GM10847 (cell line): ENCODE data around the gene FRMD3.

ENCODE experiments used
- POLR2A ChIP-seq: IDR thresholded peaks from 2 replicates; pipeline ENCODE4 v1.6.1; 2011; ENCODE audit not compliant: insufficient read length; ENCODE audit errors: extremely low read depth

FRMD3 gene

DNA sequence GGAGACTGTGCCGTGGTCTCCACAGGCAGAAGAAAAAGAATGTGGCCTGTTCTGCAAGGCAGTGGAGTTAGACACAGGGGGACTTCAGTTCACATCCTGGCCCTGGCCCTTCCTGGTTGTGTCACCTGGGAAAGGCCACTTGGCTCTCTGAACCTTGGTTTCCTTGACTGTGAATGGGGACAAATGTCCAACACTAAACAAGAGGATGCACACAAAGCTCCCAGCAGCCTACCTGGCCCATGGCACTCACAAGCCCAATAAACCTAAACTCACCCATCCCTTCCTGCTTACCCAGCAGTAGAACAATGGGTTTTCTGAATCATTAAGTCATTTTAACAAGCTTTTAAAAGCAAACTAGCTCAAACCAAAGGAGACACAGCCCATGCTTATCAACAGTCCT lies 103.9 kb downstream of the FRMD3 start:
- TF ChIP-seq POLR2A = no peak

- TF ChIP-seq POLR2A = no peak
These were observed 104.4 kb downstream of the FRMD3 start for GRCh38 chr9:83433846-83434245.

DNA sequence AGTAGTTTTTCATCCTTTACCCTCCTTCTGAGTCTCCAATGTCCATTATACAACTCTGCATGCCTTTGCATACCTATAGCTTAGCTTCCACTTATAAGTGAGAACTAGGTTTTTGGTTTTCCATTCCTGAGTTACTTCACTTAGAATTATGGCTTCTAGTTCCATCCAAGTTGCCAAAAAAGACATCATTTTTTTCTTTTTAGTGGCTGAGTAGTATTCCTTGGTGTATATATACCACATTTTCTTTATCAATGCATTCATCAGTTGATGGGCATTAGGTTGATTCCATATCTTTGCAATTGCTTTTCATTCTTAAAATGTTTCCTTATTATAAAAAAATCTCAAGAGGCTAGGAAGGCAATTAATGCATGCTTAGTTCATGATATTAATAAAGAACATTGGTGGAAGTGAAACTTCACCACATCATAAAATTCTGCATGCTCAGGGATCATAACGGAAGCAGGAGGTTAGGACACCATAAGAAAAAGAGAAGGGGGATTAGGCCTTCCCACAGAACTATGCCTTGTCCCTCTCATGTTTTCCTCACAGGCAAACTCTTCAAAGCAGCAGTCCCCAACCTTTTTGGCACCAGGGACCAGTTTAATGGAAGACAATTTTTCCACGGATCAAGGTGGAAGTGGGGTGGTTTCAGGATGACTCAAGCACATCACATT lies 105.2 kb downstream of the FRMD3 start:
- no peak for TF ChIP-seq POLR2A

GRCh38 chr9:83432104-83432627 lies 106.0 kb downstream of the FRMD3 start:
- no peak for TF ChIP-seq POLR2A

DNA sequence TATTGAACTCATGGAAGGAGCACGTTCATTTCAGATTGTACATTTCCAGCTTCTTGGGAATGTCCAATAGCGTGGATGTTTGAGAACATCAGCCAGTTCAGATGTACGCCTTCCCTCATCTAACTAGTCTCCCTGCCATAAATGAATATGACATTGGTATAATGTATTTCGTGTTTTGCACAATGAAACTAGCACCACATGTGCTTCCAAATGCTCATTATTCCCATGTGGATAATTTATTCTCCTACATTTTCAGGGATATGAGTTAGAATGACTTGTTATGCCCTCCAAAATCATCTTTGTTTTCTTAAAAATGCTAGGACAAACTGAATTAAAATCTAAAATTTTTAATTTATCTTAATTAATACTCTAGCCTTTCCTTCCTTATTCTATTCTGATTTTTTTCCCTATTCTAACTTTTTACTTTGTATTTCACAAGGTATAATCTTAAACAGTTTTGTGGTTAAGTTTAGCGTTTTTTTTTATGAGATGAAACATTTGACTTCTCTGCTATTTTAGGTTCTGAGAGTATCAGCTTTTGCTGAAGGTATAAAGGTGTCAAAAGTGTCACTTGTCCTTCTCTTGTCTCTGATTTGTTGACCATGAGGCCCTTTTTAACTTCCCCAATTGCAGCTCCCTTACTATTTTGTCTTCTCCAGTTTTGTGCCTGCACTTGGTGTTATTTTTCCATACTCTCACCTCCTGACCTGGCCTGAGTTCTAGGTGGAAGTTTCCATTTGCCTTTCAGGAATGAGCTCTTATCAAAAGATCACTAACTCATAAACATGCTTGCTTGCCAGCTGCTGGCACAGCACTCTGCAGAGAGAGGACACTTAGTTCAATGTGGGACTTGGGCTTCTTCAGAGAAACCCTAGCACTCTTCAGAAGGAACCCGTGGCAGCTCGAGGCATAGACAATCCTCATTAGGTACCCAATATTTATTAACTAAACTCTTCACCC lies 106.8 kb downstream of the FRMD3 start:
- no peak for TF ChIP-seq POLR2A

DNA sequence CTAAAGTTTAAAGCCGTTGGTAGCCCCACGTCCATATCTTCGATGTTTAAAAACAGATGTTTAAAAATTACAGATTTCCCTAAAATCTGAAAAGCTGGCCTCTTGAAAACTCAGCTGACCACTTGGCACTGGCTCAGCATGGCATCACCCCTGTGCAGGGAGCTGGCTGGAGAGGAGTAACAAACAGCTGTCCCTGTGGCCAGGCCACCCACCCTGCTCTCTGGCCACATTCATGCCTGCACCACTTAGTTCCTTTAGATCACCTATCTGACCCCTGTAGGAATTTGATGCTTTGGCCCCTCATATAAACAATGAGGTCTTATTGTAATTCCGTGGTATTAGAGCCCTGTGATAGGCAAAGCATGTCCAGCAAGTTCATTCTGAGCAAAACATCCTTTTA lies 107.5 kb downstream of the FRMD3 start:
- TF ChIP-seq POLR2A = no peak

GRCh38 chr9:83429229-83429628 lies 109.0 kb downstream of the FRMD3 start:
- no peak for TF ChIP-seq POLR2A

DNA sequence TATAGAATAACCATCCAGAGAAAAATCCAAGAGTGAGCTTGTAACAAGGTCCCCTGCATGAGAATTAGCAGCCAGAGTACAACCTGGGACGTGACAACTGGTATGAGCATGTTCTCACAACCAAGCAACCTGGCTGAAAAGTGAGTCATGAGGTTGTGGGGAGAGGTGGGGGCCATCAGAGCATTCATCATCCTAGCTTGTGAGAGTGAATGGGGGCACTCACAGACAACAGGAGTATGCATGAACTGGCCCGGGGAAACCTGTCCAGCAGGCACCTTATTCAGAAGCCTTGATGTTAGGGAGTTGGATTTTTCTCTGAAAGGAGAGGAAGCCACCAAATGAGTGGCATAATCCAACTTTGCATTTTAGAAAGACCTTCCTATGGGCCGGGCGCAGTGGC lies 113.0 kb downstream of the FRMD3 start:
- no peak for TF ChIP-seq POLR2A

GRCh38 chr9:83424831-83425230 lies 113.4 kb downstream of the FRMD3 start:
- no peak for TF ChIP-seq POLR2A

DNA sequence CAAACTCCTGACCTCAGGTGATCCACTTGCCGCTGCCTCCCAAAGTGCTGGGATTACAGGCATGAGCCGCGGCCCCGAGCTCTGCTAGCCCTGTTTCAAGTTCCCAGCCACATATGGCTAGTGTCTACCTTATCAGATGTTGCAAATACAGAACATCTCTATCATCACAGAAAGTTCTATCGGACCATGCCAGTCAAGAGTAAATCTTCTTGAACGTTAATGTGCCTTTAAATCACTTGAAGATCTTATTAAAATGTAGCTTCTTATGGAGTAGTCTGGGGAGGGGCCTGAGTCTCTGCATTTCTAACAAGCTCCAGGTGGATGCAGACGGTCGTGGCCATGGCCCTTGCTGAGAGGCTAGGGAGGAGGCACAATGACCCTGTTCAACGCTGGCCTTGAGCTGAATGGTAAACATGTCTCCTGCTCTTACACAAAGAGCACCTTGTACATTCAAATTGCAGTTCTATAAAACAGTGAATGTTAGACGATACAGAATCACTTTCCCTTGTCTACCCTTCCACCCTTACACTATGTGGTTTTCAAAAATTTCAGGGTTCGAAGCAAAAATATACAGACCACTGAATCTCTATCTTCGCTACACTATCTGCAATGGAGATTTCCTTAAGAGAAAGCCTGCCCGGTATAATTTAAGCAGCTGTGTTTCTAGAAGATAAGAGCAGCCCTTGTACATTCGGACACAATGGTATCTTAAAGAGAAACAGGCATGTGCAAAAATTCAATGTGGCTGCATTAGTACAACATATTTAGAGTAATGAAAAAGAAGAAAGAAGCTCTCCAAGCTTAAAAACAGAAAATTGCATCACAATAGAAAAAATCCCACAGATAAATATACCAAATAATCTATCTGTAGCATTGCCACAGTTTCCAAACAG lies 114.1 kb downstream of the FRMD3 start:
- TF ChIP-seq POLR2A = no peak

GRCh38 chr9:83422527-83422926 lies 115.7 kb downstream of the FRMD3 start:
- no peak for TF ChIP-seq POLR2A

DNA sequence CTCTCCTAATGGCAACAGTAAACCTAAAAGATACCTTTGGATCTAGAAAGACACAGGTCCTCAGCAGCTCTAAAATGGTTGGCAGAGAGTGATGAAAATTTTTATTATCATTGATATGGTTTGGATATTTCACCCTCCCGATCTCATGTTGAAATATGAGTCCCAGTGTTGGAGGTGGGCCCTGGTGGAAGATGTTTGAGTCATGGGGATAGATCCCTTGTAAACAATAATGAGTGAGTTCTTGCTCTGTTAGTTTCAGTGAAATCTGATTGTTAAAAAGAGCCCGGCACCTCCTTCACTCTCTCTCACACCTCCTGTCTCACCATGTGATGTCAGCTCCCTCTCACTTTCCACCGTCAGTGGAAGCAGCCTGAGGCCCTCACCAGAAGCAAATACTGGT lies 117.7 kb downstream of the FRMD3 start:
- no peak for TF ChIP-seq POLR2A

- no peak for TF ChIP-seq POLR2A
These were observed 118.2 kb downstream of the FRMD3 start for GRCh38 chr9:83419961-83420360.

GRCh38 chr9:83418283-83418682 lies 119.9 kb downstream of the FRMD3 start:
- TF ChIP-seq POLR2A = no peak

GRCh38 chr9:83413367-83413766 lies 124.8 kb downstream of the FRMD3 start:
- TF ChIP-seq POLR2A = no peak
